H1 (cell line): Measurements from ENCODE around the gene CLEC18C. TPM values are rescaled to one million over a fixed set of nuclear protein-coding genes. Genes with fewer than 3 reads are reported as not detected.

Experiments used
- CTCF ChIA-PET: fragments of 300-600 bp; sonication (Branson Sonifier 250); formaldehyde crosslinking; loops from one replicate; lab custom pipeline; 2021; ENCODE audit not compliant: partially characterized antibody; lab: Charles Lee
- POLR2A ChIA-PET: fragments of 300-600 bp; sonication (Branson Sonifier 250); formaldehyde crosslinking; loops from one replicate; lab custom pipeline; 2021; ENCODE audit warnings: inconsistent platforms; ENCODE audit not compliant: partially characterized antibody; lab: Charles Lee
- DNase-seq, 2 experiments: peaks; one replicate each; pipeline versions ENCODE4 v3.0.0 to v3.0.0-alpha.2; 2010 to 2022; ENCODE audit warnings: low spot score in 2 of 2, low read depth in 1 of 2, mixed read lengths in 1 of 2
- FAIRE-seq: peaks from 2 replicates; lab custom pipeline; 2011; peaks lifted over from hg19 to GRCh38; lab: Jason Lieb, UNC
- H2AFZ ChIP-seq: 2 replicates; pipeline ENCODE4 v1.8.1; 2012; ENCODE audit warnings: low read length, inconsistent platforms
- H2AK5ac ChIP-seq: 2 replicates; pipeline ENCODE4 v1.6.1; 2013; ENCODE audit warnings: low read depth, low read length
- H2BK120ac ChIP-seq: replicated peaks from 2 replicates; pipeline ENCODE3; 2013; ENCODE audit warnings: low read depth, low read length, inconsistent platforms
- H2BK12ac ChIP-seq: 2 replicates; pipeline ENCODE4 v1.6.1; 2013; ENCODE audit warnings: low read depth, low read length
- H2BK15ac ChIP-seq: 2 replicates; pipeline ENCODE4 v1.6.1; 2013; ENCODE audit warnings: low read length
- H2BK20ac ChIP-seq: 2 replicates; pipeline ENCODE4 v1.6.1; 2013; ENCODE audit warnings: low read length
- H2BK5ac ChIP-seq: 2 replicates; pipeline ENCODE4 v1.6.1; 2013; ENCODE audit warnings: low read depth, low read length
- H3K14ac ChIP-seq: 2 replicates; pipeline ENCODE4 v1.6.1; 2013; ENCODE audit warnings: inconsistent platforms; ENCODE audit not compliant: insufficient read length
- H3K18ac ChIP-seq: 2 replicates; pipeline ENCODE4 v1.6.1; 2013; ENCODE audit warnings: low read length; ENCODE audit errors: extremely low read depth
- H3K23ac ChIP-seq: 2 replicates; pipeline ENCODE4 v1.6.1; 2013; ENCODE audit warnings: inconsistent platforms; ENCODE audit not compliant: insufficient read length
- H3K23me2 ChIP-seq: 2 replicates; pipeline ENCODE4 v1.6.1; 2013; ENCODE audit warnings: low read depth, low read length
- H3K27ac ChIP-seq: 2 replicates; pipeline ENCODE4 v1.6.1; 2011; ENCODE audit warnings: low read depth, low read length, inconsistent platforms
- H3K27me3 ChIP-seq, 4 experiments: replicated peaks in 1 of 4; 1 replicate in 1 of 4; 2 replicates in 3 of 4; pipeline versions ENCODE4 v1.6.1 to v1.8.1; 2011 to 2013; ENCODE audit warnings: low read length in 3 of 4, mild to moderate bottlenecking in 3 of 4, inconsistent platforms in 2 of 4, mixed read lengths in 2 of 4, moderate library complexity in 1 of 4; ENCODE audit not compliant: control insufficient read depth in 3 of 4, insufficient read depth in 3 of 4; ENCODE audit errors: extremely low read depth in 1 of 4
- H3K36me3 ChIP-seq, 4 experiments: 2 replicates each; pipeline versions ENCODE4 v1.6.1 to v1.8.1; 2011 to 2013; ENCODE audit warnings: mild to moderate bottlenecking in 4 of 4, low read length in 3 of 4, moderate library complexity in 2 of 4, control low read depth in 1 of 4, inconsistent platforms in 1 of 4; ENCODE audit not compliant: insufficient read depth in 4 of 4, control insufficient read depth in 2 of 4
- H3K4ac ChIP-seq: replicated peaks from 2 replicates; pipeline ENCODE3; 2013; ENCODE audit warnings: low read length, low read depth, mixed read lengths, inconsistent platforms; ENCODE audit not compliant: insufficient read length
- H3K4me1 ChIP-seq, 4 experiments: replicated peaks in 1 of 4; 1 replicate in 1 of 4; 2 replicates in 3 of 4; pipeline versions ENCODE4 v1.6.1 to v1.8.1; 2011 to 2013; ENCODE audit warnings: low read length in 3 of 4, inconsistent platforms in 2 of 4, mixed read lengths in 1 of 4; ENCODE audit not compliant: insufficient read depth in 4 of 4, control insufficient read depth in 3 of 4
- H3K4me2 ChIP-seq, 2 experiments: 2 replicates each; pipeline versions ENCODE4 v1.6.1 to v1.8.1; 2011 to 2013; ENCODE audit warnings: low read depth in 2 of 2, low read length in 2 of 2, control low read depth in 1 of 2, inconsistent platforms in 1 of 2, mild to moderate bottlenecking in 1 of 2; ENCODE audit not compliant: insufficient read depth in 1 of 2
- H3K4me3 ChIP-seq, 4 experiments: fragments of 200-600, 300-600 bp in 1 of 4; sonication (generic), shearing (Covaris generic), sonication (Bioruptor Twin) in 1 of 4; 2 replicates each; pipeline versions ENCODE4 v1.5.1 to v1.8.1; 2011 to 2016; ENCODE audit warnings: low read length in 4 of 4, low read depth in 3 of 4, control low read depth in 2 of 4, inconsistent platforms in 2 of 4, mild to moderate bottlenecking in 2 of 4, mixed read lengths in 1 of 4, moderate library complexity in 1 of 4; ENCODE audit not compliant: insufficient read depth in 2 of 4; ENCODE audit errors: extremely low read depth in 1 of 4
- H3K56ac ChIP-seq: replicated peaks from 2 replicates; pipeline ENCODE3; 2013; ENCODE audit warnings: low read depth, mild to moderate bottlenecking, mixed read lengths, low read length, inconsistent platforms; ENCODE audit not compliant: insufficient read length
- H3K79me1 ChIP-seq: 2 replicates; pipeline ENCODE4 v1.6.1; 2013; ENCODE audit warnings: low read depth, low read length, control low read depth
- H3K79me2 ChIP-seq, 2 experiments: 2 replicates each; pipeline versions ENCODE4 v1.6.1 to v1.8.1; 2012 to 2013; ENCODE audit warnings: low read length in 2 of 2, mild to moderate bottlenecking in 2 of 2, inconsistent platforms in 1 of 2; ENCODE audit not compliant: insufficient read depth in 2 of 2, control insufficient read depth in 1 of 2
- H3K9ac ChIP-seq, 4 experiments: replicated peaks in 1 of 4; 1 replicate in 1 of 4; 2 replicates in 3 of 4; pipeline versions ENCODE4 v1.6.1 to v1.8.1; 2011 to 2013; ENCODE audit warnings: low read depth in 3 of 4, low read length in 3 of 4, control low read depth in 2 of 4, mild to moderate bottlenecking in 2 of 4, moderate library complexity in 2 of 4, inconsistent platforms in 1 of 4; ENCODE audit errors: extremely low read depth in 1 of 4
- H3K9me3 ChIP-seq, 2 experiments: 2 replicates each; pipeline versions ENCODE4 v1.6.1 to v1.8.1; 2012 to 2013; ENCODE audit warnings: mild to moderate bottlenecking in 2 of 2, moderate library complexity in 2 of 2, control low read depth in 1 of 2, inconsistent platforms in 1 of 2, low read depth in 1 of 2, low read length in 1 of 2, mixed read lengths in 1 of 2; ENCODE audit not compliant: insufficient read depth in 2 of 2
- H4K20me1 ChIP-seq, 2 experiments: replicated peaks in 1 of 2; 2 replicates each; pipeline versions ENCODE3 to v1.8.1; 2011 to 2013; ENCODE audit warnings: inconsistent platforms in 2 of 2, low read length in 2 of 2, mild to moderate bottlenecking in 1 of 2; ENCODE audit not compliant: insufficient read depth in 2 of 2, control insufficient read depth in 1 of 2
- H4K5ac ChIP-seq: 2 replicates; pipeline ENCODE4 v1.6.1; 2013; ENCODE audit warnings: low read length, low read depth, mixed read lengths, inconsistent platforms; ENCODE audit not compliant: insufficient read length
- H4K8ac ChIP-seq: 2 replicates; pipeline ENCODE4 v1.8.0; 2013; ENCODE audit warnings: mild to moderate bottlenecking, moderate library complexity, low read length, inconsistent platforms; ENCODE audit not compliant: insufficient read depth; ENCODE audit errors: extremely low read depth
- H4K91ac ChIP-seq: replicated peaks from 2 replicates; pipeline ENCODE3; 2013; ENCODE audit warnings: low read length, mixed read lengths, inconsistent platforms; ENCODE audit not compliant: insufficient read length
- ATF2 ChIP-seq: IDR thresholded peaks from 2 replicates; pipeline ENCODE4 v1.6.1; 2012; ENCODE audit warnings: low read length, inconsistent platforms
- CBX5 ChIP-seq: fragments of 300-800, 300-1000 bp; sonication (generic); IDR thresholded peaks from 2 replicates; pipeline ENCODE4 v1.7.1; 2016; ENCODE audit warnings: antibody characterized with exemption, low read length, low read depth
- PHF8 ChIP-seq: fragments of 200-600 bp; sonication (generic); conservative IDR thresholded peaks from 2 replicates; pipeline ENCODE4 v1.7.1; 2012; ENCODE audit warnings: low read depth, mild to moderate bottlenecking, inconsistent platforms, low read length, moderate library complexity
- WGBS, 2 experiments: shearing (Covaris generic) in 1 of 2; methylation state at CpG; one replicate each; pipeline versions ENCODE4 v1.1.6 to v1.1.7; 2013 to 2015; ENCODE audit warnings: low lambda C conversion rate in 2 of 2, mixed read lengths in 2 of 2, inconsistent platforms in 1 of 2, low coverage in 1 of 2, missing lambda C conversion rate in 1 of 2; ENCODE audit not compliant: insufficient replicate concordance in 2 of 2, insufficient coverage in 1 of 2, insufficient read length in 1 of 2; ENCODE audit errors: extremely low coverage in 1 of 2, missing lambda C conversion rate in 1 of 2; 5-methylcytosine and 5-hydroxymethylcytosine counted together
- polyA plus RNA-seq, 7 experiments: library from polyadenylated mRNA; depleted of rRNA in 3 of 7; stranded (reverse) in 5 of 7; unstranded in 2 of 7; fragments of >200 nt in 5 of 7; fragments of 200-250 nt in 2 of 7; gene quantifications; 1 replicate in 5 of 7; 2 replicates in 1 of 7; 4 replicates in 1 of 7; pipeline versions ENCODE4 v1.2.1 to v1.2.3, GENCODE V29; 2011 to 2013; ENCODE audit warnings: missing spikeins in 2 of 7, mixed read lengths in 2 of 7
- total RNA-seq: library from RNA; stranded (reverse); fragmentation: NEBNext Ultra II Directional; extraction: Animal tissue kit (Norgen Biotek cat#: 25700); gene quantifications from 2 replicates; pipeline ENCODE4 v1.2.1, GENCODE V29; 2021

Gene CLEC18C
- total and polyA plus RNA-seq, 2 of the 8 experiments (the other 6 are each of a cell fraction or from before 2014, with no cell fraction given): 0.11 TPM; not detected in 1

DNA sequence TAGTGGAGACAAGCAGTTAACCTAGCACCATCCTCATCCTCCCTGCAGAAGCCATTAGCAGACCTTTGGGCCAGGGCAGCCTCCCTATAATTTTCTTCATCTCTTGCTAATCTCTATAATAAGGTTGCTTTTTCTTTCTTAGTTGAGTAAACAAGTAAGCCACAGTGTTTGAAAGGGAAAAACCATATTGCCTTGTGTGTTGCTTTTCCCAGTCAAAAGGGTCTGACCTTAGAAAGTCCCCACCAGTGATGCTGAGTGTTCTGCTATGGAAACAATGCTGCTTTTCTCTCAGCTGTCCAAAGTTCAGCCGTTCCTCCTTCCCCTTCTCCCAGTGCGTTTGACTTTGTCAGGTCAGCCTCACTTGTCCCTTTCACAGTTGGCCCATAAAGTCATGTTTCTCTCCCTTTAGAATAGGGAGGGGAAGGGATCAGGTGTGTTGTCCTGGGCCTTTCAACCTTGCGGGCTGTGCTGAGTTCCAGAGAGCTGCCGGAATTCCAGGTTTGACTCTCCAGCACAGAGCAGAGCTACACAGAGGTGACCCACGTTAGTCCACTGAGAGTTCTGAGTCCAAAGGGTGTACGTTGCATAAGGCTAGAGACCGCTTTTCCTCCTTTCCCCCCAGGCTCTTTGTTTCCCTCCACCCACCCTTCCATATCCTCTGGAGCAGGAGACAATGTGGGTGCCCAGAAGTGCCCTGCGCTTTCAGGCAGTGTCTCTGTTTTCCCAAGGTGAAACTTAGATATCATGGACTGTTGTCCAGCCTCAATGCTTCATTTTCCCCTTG lies 15.9 kb upstream of the CLEC18C start:
- no peak overlapping the region for H3K27ac ChIP-seq
- no peak overlapping the region for H2BK12ac ChIP-seq
- no peak overlapping the region for H4K5ac ChIP-seq
- peaks cover 32 to 88% (median 62%) of the 10 kb centered on the region in 4 experiments for H3K36me3 ChIP-seq
- POLR2A ChIA-PET: interaction anchor here (2.8 kb wide), 1 partner anchor 94 kb away, joined by 14 read pairs; the partner anchor contains the start of gene EXOSC6
- H3K27me3 ChIP-seq: no peaks in the 10 kb centered on the region
- H2BK20ac ChIP-seq: no peak overlapping the region
- WGBS, 2 experiments: 88% methylated on average over 8 of the region's 8 CpGs; no CpG with 5 or more reads in 1 of the 2 experiments
- TF ChIP-seq CBX5 (no peak), ATF2 (no peak), PHF8 (no peak)
- no peak overlapping the region for H2BK5ac ChIP-seq
- no peak overlapping the region for H4K91ac ChIP-seq
- H3K9me3 ChIP-seq: no peaks in the 10 kb centered on the region
- FAIRE-seq (no peak), DNase-seq (no peak)
- no peak overlapping the region for H3K18ac ChIP-seq
- H2AFZ ChIP-seq: no peak overlapping the region
- H2AK5ac ChIP-seq: no peak overlapping the region
- H3K4me1 ChIP-seq: no peaks in the 10 kb centered on the region
- H4K20me1 ChIP-seq: peaks cover 0 to 8% of the 10 kb centered on the region in 2 experiments
- no peaks in the 10 kb centered on the region for H3K79me2 ChIP-seq
- no peak overlapping the region for H3K4ac ChIP-seq
- H3K79me1 ChIP-seq: no peaks in the 10 kb centered on the region
- no peak overlapping the region for H4K8ac ChIP-seq
- H3K56ac ChIP-seq: no peak overlapping the region
- CTCF ChIA-PET: interaction anchor here (0.7 to 2.5 kb wide), 6 partner anchors 7 to 110 kb away, joined by 3 to 10 read pairs (median 4); no protein-coding TSS in a partner anchor
- no peak overlapping the region for H3K23ac ChIP-seq
- H3K14ac ChIP-seq: no peak overlapping the region
- H2BK120ac ChIP-seq: no peak overlapping the region
- H3K4me2 ChIP-seq: no peak overlapping the region
- no peak overlapping the region for H3K9ac ChIP-seq
- no peak overlapping the region for H2BK15ac ChIP-seq
- H3K4me3 ChIP-seq: no peak overlapping the region
- H3K23me2 ChIP-seq: no peaks in the 10 kb centered on the region; the same call in 1 of the 2 replicates
